ENCODE data around the gene NLGN4X.

Gene NLGN4X

GRCh38 chrX:6149060-6149872, 79.4 kb downstream of the NLGN4X start:
- no peak for DNase-seq

- DNase-seq: no peak
These were observed 94.4 kb downstream of the NLGN4X start for GRCh38 chrX:6134255-6134654.

GRCh38 chrX:6132970-6133369, 95.7 kb downstream of the NLGN4X start:
- no peak for DNase-seq

GRCh38 chrX:6131287-6131686, 97.4 kb downstream of the NLGN4X start:
- no peak for DNase-seq

- DNase-seq: no peak
These were observed 99.5 kb downstream of the NLGN4X start for GRCh38 chrX:6129195-6129594.

GRCh38 chrX:6120329-6120728, 108.3 kb downstream of the NLGN4X start:
- DNase-seq: no peak

GRCh38 chrX:6095469-6095868, 133.2 kb downstream of the NLGN4X start:
- DNase-seq: no peak

GRCh38 chrX:6074532-6074931, 154.1 kb downstream of the NLGN4X start:
- DNase-seq: no peak

- no peak for DNase-seq
These were observed 156.9 kb downstream of the NLGN4X start for GRCh38 chrX:6071731-6072130.

GRCh38 chrX:6067600-6067999, 161.1 kb downstream of the NLGN4X start:
- DNase-seq: no peak

GRCh38 chrX:6053141-6053540, 175.5 kb downstream of the NLGN4X start:
- DNase-seq: no peak

GRCh38 chrX:6052111-6052745, 176.4 kb downstream of the NLGN4X start:
- no peak for DNase-seq

GRCh38 chrX:6049132-6049531, 179.5 kb downstream of the NLGN4X start:
- DNase-seq: no peak

- no peak for DNase-seq
These were observed 187.0 kb downstream of the NLGN4X start for GRCh38 chrX:6041630-6042029.

GRCh38 chrX:6029014-6029413, 199.7 kb downstream of the NLGN4X start:
- no peak for DNase-seq

GRCh38 chrX:6026980-6027379, 201.7 kb downstream of the NLGN4X start:
- DNase-seq: no peak

GRCh38 chrX:6026429-6026828, 202.2 kb downstream of the NLGN4X start:
- no peak for DNase-seq

- DNase-seq: no peak
These were observed 204.5 kb downstream of the NLGN4X start for GRCh38 chrX:6024204-6024603.

GRCh38 chrX:6021316-6022091, 207.2 kb downstream of the NLGN4X start:
- DNase-seq: no peak

- no peak for DNase-seq
These were observed 209.6 kb downstream of the NLGN4X start for GRCh38 chrX:6019076-6019475.

- no peak for DNase-seq
These were observed 213.2 kb downstream of the NLGN4X start for GRCh38 chrX:6015423-6015822.

- DNase-seq: no peak
These were observed 216.3 kb downstream of the NLGN4X start for GRCh38 chrX:6012357-6012756.

- DNase-seq: no peak
These were observed 222.8 kb downstream of the NLGN4X start for GRCh38 chrX:6005856-6006255.

GRCh38 chrX:6004529-6004928, 224.1 kb downstream of the NLGN4X start:
- DNase-seq: no peak

All from effector CD4-positive, alpha-beta T cell (primary cell).